Tongue (tissue), 2 donors: ENCODE measurements around the gene PRRG3. TPM values are rescaled to one million over a fixed set of nuclear protein-coding genes. Genes with fewer than 3 reads are reported as not detected.
A peak's percentile ranks its signal among the peaks of the same experiment; 100 is the strongest.
"Not testable (repeated sequence)": the region's sequence is repeated elsewhere in the genome, so short reads cannot be mapped to it uniquely, and the experiment has no call there.

Experiments
- DNase-seq: peaks from one replicate; pipeline ENCODE4 v3.0.0-alpha.2; 2015
- total RNA-seq: library from RNA; depleted of rRNA; stranded (reverse); fragments of >200 nt; gene quantifications from one replicate; pipeline ENCODE4 v1.2.3, GENCODE V29; 2014

The PRRG3 gene
- total RNA-seq = 13.2 TPM

- peak; percentile 76 for DNase-seq
Observed at GRCh38 chrX:151694661-151695582, at the start of gene PRRG3. TSS of gene PRRG3 (plus strand) at chrX:151695458. CDS start at chrX:151698815, 3,357 bp downstream.

GRCh38 chrX:151675121-151675746 is 20.0 kb upstream of the PRRG3 start:
- no peak for DNase-seq

GRCh38 chrX:151676196-151676595 is 19.1 kb upstream of the PRRG3 start:
- DNase-seq = peak; percentile 17

- DNase-seq = no peak
Observed at GRCh38 chrX:151679798-151680402, 15.4 kb upstream of the PRRG3 start.

- DNase-seq = peak; percentile 37
Observed at GRCh38 chrX:151680805-151681204, 14.5 kb upstream of the PRRG3 start.

GRCh38 chrX:151687635-151688034 is 7.6 kb upstream of the PRRG3 start:
- DNase-seq = no peak

- no peak for DNase-seq
Observed at GRCh38 chrX:151688695-151689094, 6.6 kb upstream of the PRRG3 start.

GRCh38 chrX:151692825-151693224 is 2.4 kb upstream of the PRRG3 start:
- no peak for DNase-seq

- no peak for DNase-seq
Observed at GRCh38 chrX:151694121-151694520, 1.1 kb upstream of the PRRG3 start.

GRCh38 chrX:151695583-151696340 is 504 bp downstream of the PRRG3 start:
- peak; percentile 30 for DNase-seq

- DNase-seq = not testable (repeated sequence)
Observed at GRCh38 chrX:151697082-151697481, 1.8 kb downstream of the PRRG3 start.

GRCh38 chrX:151697522-151697921 is 2.3 kb downstream of the PRRG3 start:
- peak; percentile 84 for DNase-seq

- DNase-seq = no peak
Observed at GRCh38 chrX:151698485-151698884, 3.2 kb downstream of the PRRG3 start.

GRCh38 chrX:151699746-151700145 is 4.5 kb downstream of the PRRG3 start:
- no peak for DNase-seq

GRCh38 chrX:151700581-151700980 is 5.3 kb downstream of the PRRG3 start:
- no peak for DNase-seq

GRCh38 chrX:151701071-151701470 is 5.8 kb downstream of the PRRG3 start:
- no peak for DNase-seq

- no peak for DNase-seq
Observed at GRCh38 chrX:151701531-151701930, 6.3 kb downstream of the PRRG3 start.

GRCh38 chrX:151702026-151702714 is 6.9 kb downstream of the PRRG3 start:
- no peak for DNase-seq

GRCh38 chrX:151702741-151703340 is 7.6 kb downstream of the PRRG3 start:
- peak; percentile 35 for DNase-seq

- peak; percentile 92 for DNase-seq
Observed at GRCh38 chrX:151703487-151703886, 8.2 kb downstream of the PRRG3 start.

- peak; percentile 52 for DNase-seq
Observed at GRCh38 chrX:151704041-151704663, 8.9 kb downstream of the PRRG3 start.
